Fibroblast of upper back skin (primary cell): Measurements from ENCODE around the gene WDCP.
"Not testable (repeated sequence)": the region's sequence is repeated elsewhere in the genome, so short reads cannot be mapped to it uniquely, and the experiment has no call there.

Experiments used
- DNase-seq: peaks from one replicate; pipeline ENCODE4 v3.0.0-alpha.2; 2013

Gene WDCP

GRCh38 chr2:24046930-24047702, at the start of gene WDCP:
TSS of gene WDCP (minus strand) at chr2:24047391. CDS start at chr2:24039494, 7,897 bp downstream.
- peak; percentile 99 for DNase-seq

DNA sequence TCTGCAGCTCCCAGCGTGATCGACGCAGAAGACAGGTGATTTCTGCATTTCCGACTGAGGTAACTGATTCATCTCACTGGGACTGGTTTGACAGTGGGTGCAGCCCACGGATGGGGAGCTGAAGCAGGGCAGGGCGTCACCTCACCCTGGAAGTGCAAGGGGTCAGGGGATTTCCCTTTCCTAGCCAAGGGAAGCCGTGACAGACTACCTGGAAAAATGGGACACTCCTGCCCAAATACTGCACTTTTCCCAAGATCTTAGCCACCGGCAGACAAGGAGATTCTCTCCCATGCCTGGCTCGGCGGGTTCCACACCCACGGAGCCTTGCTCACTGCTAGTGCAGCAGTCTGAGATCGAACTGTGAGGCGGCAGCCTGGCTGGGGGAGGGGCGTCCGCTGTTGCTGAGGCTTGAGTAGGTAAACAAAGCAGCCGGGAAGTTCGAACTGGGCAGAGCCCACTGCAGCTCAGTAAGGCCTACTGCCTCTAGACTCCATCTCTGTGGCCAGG, 48.0 kb upstream of the WDCP start:
- DNase-seq = not testable (repeated sequence)

- not testable (repeated sequence) for DNase-seq
Measured at GRCh38 chr2:24093270-24093669, 46.1 kb upstream of the WDCP start.

- DNase-seq = no peak
Measured at GRCh38 chr2:24088821-24089359, 41.7 kb upstream of the WDCP start.

DNA sequence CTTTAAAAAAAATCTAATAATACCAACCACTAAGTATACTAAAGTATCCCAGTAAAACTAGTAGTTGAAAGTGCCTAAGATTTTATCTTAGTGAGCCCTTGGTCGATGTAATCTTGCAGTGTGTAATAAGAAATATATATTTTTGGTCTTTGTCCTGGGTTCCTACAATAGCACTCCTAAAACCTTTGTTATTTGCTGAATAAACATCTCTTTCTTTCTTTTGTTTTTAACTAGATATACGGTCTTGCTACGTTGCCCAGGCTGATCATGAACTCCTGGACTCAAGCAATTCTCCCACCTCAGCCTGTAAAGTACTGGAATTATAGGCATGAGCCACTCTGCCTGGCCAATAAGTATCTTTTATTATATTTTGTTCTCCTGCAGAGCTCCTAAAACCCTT, 39.8 kb upstream of the WDCP start:
- no peak for DNase-seq

GRCh38 chr2:24086241-24086640, 39.0 kb upstream of the WDCP start:
- DNase-seq = no peak

GRCh38 chr2:24085200-24085489, 38.0 kb upstream of the WDCP start:
- DNase-seq = no peak

- DNase-seq = peak; percentile 91
Measured at GRCh38 chr2:24084386-24085199, 37.4 kb upstream of the WDCP start, which contains the start of gene TP53I3. TSS of gene TP53I3 (minus strand) at chr2:24084834. CDS start at chr2:24084326, 508 bp downstream.

DNA sequence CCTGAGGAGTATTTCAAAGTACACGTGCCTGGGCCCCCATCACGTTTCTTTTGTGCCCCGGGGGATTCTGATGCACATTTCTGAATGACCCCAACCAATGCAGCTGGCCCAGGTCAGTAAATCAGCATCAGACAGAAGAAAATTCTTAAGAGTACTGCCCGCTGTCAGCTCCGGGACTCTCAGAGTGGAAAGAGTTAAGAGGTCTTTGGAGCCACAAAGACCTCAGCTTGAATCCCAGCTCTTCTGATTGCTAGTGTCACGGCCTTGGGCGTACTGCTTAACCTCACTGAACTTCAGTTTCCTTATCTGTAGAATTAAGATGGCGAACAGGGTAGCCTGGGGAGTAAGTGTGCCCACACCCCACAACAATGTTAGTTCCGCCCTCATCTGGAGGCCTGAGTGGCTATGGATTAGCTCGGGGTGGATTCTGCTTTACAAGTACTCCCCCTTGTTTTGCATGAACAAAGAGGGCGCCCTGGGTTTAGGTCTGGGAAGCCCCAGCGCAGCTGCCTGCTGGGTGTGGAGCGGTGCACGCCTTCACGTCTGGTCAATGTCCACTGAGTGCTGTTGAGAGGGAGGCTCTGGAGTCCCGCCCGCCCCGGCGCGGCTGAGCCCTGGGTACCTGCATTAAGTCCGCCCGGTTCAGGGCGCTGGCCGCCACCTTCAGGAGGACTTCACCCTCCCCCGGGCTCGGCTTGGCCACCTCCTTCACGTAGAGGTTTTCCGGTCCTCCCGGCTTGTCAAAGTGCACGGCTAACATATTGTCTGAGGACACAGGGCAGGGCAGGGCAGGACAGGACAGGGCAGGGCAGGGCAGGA, 36.6 kb upstream of the WDCP start:
- DNase-seq = peak; percentile 87

GRCh38 chr2:24082787-24083566, 35.8 kb upstream of the WDCP start:
- no peak for DNase-seq

DNA sequence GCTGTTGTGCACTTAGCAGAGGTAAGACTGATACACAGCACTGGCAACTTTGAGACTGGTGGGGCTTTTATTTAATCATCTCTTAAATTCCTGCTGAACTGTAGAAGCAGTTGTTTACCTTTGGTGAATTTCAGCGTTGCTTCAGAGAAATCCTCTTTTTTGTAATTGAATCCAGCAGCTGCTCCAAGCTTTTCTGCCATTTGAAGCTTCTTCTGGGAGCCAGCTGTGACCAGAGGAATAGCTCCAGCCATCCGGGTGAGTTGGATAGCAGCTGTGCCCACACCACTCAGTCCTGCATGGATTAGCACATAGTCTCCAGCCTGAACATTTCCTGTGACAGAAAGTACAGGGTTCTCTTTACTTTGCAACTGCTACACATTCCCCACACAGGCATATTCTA, 33.5 kb upstream of the WDCP start:
- no peak for DNase-seq

- DNase-seq = no peak
Measured at GRCh38 chr2:24077879-24078278, 30.7 kb upstream of the WDCP start.

DNA sequence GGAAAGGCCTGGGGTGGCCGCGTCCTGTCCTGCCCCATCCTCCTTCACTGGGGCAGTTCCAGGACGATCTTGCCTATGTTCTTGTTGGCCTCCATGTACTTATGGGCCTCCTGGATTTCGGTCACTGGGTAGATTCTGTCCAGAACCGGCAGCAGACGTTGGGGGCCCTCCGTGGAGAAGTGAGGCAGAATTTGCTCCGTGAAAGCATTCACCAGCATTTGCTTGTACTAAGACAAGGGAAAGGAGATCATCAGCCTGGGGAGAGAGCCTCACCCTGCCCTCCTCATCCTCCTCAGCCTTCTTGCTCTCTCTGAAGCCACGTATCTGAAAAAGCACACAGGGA, 30.3 kb upstream of the WDCP start:
- no peak for DNase-seq

DNA sequence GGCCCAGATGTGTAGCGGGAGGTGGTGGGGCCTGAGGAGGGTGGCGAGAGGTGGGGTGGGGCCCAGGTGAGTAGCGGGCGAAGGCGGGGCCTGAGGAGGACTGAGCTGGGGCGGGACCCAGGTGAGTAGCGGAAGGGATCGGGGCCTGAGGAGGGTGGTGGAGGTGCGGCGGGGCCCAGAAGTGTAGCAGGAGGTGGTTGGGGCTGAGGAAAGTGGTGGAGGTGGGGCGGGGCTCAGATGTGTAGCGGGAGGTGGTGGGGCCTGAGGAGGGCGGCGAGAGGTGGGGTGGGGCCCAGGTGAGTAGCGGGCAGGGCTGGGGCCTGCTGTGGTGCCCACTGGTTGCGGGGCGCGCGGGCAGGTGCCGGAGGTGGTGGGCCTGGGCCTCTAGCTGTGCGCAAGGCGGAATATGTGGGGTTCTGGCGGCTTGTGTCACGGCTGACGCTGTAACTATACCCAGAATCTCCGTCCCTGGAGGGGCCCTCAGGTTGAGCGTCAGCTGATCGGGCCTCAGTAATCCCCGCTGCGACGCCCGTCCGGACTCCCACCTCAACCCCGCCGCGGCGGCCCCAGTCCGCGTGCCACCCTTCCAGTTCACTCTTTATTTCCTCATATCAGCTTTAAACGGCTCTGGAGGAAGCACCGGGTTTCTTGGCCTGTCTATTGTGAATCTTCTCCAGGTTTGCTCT, 29.8 kb upstream of the WDCP start:
- DNase-seq = no peak

DNA sequence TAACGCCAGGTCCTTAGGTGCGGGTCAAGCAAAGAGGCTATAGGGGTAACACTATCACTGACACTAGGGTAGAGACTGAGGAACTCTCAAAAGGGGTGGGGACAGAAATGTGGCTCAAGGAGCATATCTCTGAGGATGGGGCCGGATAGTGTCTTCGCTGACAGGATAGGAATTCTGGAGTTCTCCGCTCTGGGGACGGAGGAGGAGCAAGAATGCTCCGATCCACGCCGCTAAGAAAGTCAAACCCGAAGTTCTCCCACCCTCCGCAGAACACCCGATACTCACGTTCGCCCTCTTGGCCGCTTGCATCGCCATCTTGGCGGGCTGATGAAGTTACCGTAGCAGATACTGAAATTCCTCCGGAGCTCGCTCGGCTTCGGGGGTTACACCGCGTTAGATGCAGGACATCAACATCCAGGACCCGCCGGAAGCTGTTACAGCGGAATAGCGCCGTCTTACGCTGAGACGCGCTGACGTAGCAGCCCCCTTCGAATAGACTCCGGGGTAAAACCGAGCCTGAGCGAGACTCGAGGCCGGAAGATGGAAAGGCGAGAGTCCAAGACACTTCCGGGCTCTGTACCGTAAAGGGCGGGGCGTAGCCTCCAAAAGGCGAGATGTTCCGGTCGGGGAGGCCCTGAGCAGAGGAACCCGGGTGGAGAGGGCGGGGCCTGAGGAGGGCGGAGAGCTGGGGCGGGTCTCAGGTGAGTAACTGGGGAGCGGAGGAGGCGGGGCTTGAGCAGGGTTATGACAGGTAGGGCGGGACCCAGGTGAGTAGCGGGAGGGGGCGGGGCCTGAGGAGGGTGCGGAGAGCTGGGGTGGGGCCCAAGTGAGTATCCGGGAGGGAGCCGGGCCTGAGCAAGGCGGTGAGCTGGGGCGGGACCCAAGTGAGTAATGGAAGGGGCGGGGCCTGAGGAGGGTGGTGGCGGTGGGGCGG, 29.0 kb upstream of the WDCP start, which contains the start of gene SF3B6:
TSS of gene SF3B6 (minus strand) at position 412 of the 934 bp plus-strand sequence. CDS start at position 315, 97 bp downstream.
- peak; percentile 98 for DNase-seq

- DNase-seq = no peak
Measured at GRCh38 chr2:24075259-24075658, 28.1 kb upstream of the WDCP start.

DNA sequence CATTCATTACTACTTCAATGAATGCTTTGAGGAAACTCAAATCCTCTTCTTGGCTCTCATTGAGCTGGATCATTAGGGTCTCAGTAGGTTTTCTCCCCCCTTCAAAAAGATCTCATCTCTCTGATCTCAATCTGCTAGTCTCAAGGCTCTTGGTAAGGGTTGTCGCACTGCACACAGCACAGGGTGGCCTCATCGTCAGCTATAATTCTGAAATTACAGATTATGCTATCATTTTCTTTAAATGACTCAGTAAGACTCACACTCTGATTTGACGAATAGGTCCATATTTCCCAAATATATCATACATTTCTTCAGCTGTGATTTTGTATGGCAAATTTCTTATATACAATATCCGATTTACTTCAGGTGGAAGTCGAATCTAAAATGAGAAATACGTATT, 26.6 kb upstream of the WDCP start:
- no peak for DNase-seq

DNA sequence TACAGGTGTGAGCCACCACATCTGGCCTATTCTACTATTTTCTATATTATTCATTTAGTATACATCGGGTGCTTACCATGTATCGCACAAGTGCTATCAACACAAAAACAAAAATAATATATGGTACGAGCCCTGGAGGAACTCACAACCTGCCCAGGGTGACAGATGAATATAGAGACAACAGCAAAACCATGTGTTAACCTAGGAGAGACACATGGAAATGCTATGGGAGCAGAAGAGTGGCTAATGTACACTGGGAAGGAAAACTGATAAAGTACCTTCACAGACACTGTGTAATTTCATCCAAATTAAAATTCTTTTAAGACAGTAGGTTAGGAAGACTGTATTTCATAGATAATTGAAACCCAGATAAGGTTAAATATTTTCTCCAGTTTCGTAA, 25.1 kb upstream of the WDCP start:
- DNase-seq = no peak

DNA sequence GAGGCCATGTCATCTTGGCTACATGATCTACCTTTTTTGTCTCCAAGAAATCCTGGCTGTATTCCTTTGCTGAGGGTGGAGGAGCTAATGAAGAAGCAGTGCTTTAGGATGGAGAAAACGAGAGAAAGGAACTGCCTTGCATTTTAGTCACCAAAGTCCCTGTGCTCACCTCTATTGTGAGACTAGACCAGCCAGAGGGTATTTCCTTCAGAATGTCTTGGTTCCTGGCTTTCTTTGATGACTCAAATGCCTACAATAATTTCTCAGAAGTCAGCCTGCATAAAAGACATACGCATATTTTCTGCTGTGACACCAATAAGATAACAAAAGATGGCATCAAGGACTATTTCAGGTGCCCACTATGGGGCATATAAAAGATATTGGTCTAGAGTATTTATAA, 18.1 kb upstream of the WDCP start:
- DNase-seq = no peak

GRCh38 chr2:24058564-24059271, 11.5 kb upstream of the WDCP start:
- no peak for DNase-seq
